ENCODE measurements around the gene NLRC3.

Gene NLRC3

GRCh38 chr16:3597676-3598075, 20.5 kb upstream of the NLRC3 start:
- no peaks in the 10 kb centered on the region for H3K27me3 ChIP-seq (ENCODE audit: control insufficient read depth in 2 of 2, insufficient read depth in 2 of 2, low read length in 2 of 2)
- no peaks in the 10 kb centered on the region for H3K9me3 ChIP-seq (ENCODE audit: control insufficient read depth in 2 of 2, low read length in 2 of 2)
- no peak overlapping the region for H3K27ac ChIP-seq (ENCODE audit: low read depth in 2 of 2, low read length in 2 of 2)
- H3K4me1 ChIP-seq (ENCODE audit: control insufficient read depth in 2 of 2, insufficient read depth in 2 of 2, low read length in 2 of 2) = no peaks in the 10 kb centered on the region
- H3K9ac ChIP-seq (ENCODE audit: low read depth in 1 of 2, low read length in 2 of 2) = no peak overlapping the region
- peaks cover 0 to 21% of the 10 kb centered on the region in 2 donors for H3K36me3 ChIP-seq (ENCODE audit: control insufficient read depth in 2 of 2, insufficient read depth in 2 of 2, low read length in 2 of 2)
- H3K4me3 ChIP-seq (ENCODE audit: low read length in 2 of 2) = no peak overlapping the region

- no peaks in the 10 kb centered on the region for H3K27me3 ChIP-seq (ENCODE audit: control insufficient read depth in 2 of 2, insufficient read depth in 2 of 2, low read length in 2 of 2)
- H3K4me3 ChIP-seq (ENCODE audit: low read length in 2 of 2) = no peak overlapping the region
- H3K9me3 ChIP-seq (ENCODE audit: control insufficient read depth in 2 of 2, low read length in 2 of 2) = no peaks in the 10 kb centered on the region
- no peak overlapping the region for H3K27ac ChIP-seq (ENCODE audit: low read depth in 2 of 2, low read length in 2 of 2)
- peaks cover under 1 to 17% of the 10 kb centered on the region in 2 donors for H3K36me3 ChIP-seq (ENCODE audit: control insufficient read depth in 2 of 2, insufficient read depth in 2 of 2, low read length in 2 of 2)
- H3K9ac ChIP-seq (ENCODE audit: low read depth in 1 of 2, low read length in 2 of 2) = no peak overlapping the region
- no peaks in the 10 kb centered on the region for H3K4me1 ChIP-seq (ENCODE audit: control insufficient read depth in 2 of 2, insufficient read depth in 2 of 2, low read length in 2 of 2)
Measured at GRCh38 chr16:3597226-3597625, 20.0 kb upstream of the NLRC3 start.

- Histone ChIP-seq H3K9ac (ENCODE audit: low read depth in 1 of 2, low read length in 2 of 2) (no peak overlapping the region), H3K9me3 (ENCODE audit: control insufficient read depth in 2 of 2, low read length in 2 of 2) (no peaks in the 10 kb centered on the region), H3K36me3 (ENCODE audit: control insufficient read depth in 2 of 2, insufficient read depth in 2 of 2, low read length in 2 of 2) (peaks cover 5 to 17% of the 10 kb centered on the region in 2 donors), H3K4me1 (ENCODE audit: control insufficient read depth in 2 of 2, insufficient read depth in 2 of 2, low read length in 2 of 2) (no peaks in the 10 kb centered on the region), H3K4me3 (ENCODE audit: low read length in 2 of 2) (no peak overlapping the region), H3K27ac (ENCODE audit: low read depth in 2 of 2, low read length in 2 of 2) (no peak overlapping the region), H3K27me3 (ENCODE audit: control insufficient read depth in 2 of 2, insufficient read depth in 2 of 2, low read length in 2 of 2) (no peaks in the 10 kb centered on the region)
Measured at GRCh38 chr16:3596101-3596861, 19.1 kb upstream of the NLRC3 start.

GRCh38 chr16:3595521-3596021, 18.4 kb upstream of the NLRC3 start:
- no peak overlapping the region for H3K4me3 ChIP-seq (ENCODE audit: low read length in 2 of 2)
- no peaks in the 10 kb centered on the region for H3K27me3 ChIP-seq (ENCODE audit: control insufficient read depth in 2 of 2, insufficient read depth in 2 of 2, low read length in 2 of 2)
- no peak overlapping the region for H3K27ac ChIP-seq (ENCODE audit: low read depth in 2 of 2, low read length in 2 of 2)
- H3K36me3 ChIP-seq (ENCODE audit: control insufficient read depth in 2 of 2, insufficient read depth in 2 of 2, low read length in 2 of 2) = peaks cover 5 to 14% of the 10 kb centered on the region in 2 donors
- no peaks in the 10 kb centered on the region for H3K9me3 ChIP-seq (ENCODE audit: control insufficient read depth in 2 of 2, low read length in 2 of 2)
- no peak overlapping the region for H3K9ac ChIP-seq (ENCODE audit: low read depth in 1 of 2, low read length in 2 of 2)
- no peaks in the 10 kb centered on the region for H3K4me1 ChIP-seq (ENCODE audit: control insufficient read depth in 2 of 2, insufficient read depth in 2 of 2, low read length in 2 of 2)

- Histone ChIP-seq H3K27me3 (ENCODE audit: control insufficient read depth in 2 of 2, insufficient read depth in 2 of 2, low read length in 2 of 2) (no peaks in the 10 kb centered on the region), H3K4me3 (ENCODE audit: low read length in 2 of 2) (no peak overlapping the region), H3K9me3 (ENCODE audit: control insufficient read depth in 2 of 2, low read length in 2 of 2) (no peaks in the 10 kb centered on the region), H3K9ac (ENCODE audit: low read depth in 1 of 2, low read length in 2 of 2) (no peak overlapping the region), H3K4me1 (ENCODE audit: control insufficient read depth in 2 of 2, insufficient read depth in 2 of 2, low read length in 2 of 2) (no peaks in the 10 kb centered on the region), H3K36me3 (ENCODE audit: control insufficient read depth in 2 of 2, insufficient read depth in 2 of 2, low read length in 2 of 2) (peaks cover 5 to 12% of the 10 kb centered on the region in 2 donors), H3K27ac (ENCODE audit: low read depth in 2 of 2, low read length in 2 of 2) (no peak overlapping the region)
Measured at GRCh38 chr16:3595110-3595486, 17.9 kb upstream of the NLRC3 start.

GRCh38 chr16:3594316-3595109, 17.3 kb upstream of the NLRC3 start:
- no peak overlapping the region for H3K27ac ChIP-seq (ENCODE audit: low read depth in 2 of 2, low read length in 2 of 2)
- no peaks in the 10 kb centered on the region for H3K4me1 ChIP-seq (ENCODE audit: control insufficient read depth in 2 of 2, insufficient read depth in 2 of 2, low read length in 2 of 2)
- H3K9ac ChIP-seq (ENCODE audit: low read depth in 1 of 2, low read length in 2 of 2) = no peak overlapping the region
- no peak overlapping the region for H3K4me3 ChIP-seq (ENCODE audit: low read length in 2 of 2)
- H3K27me3 ChIP-seq (ENCODE audit: control insufficient read depth in 2 of 2, insufficient read depth in 2 of 2, low read length in 2 of 2) = no peaks in the 10 kb centered on the region
- H3K36me3 ChIP-seq (ENCODE audit: control insufficient read depth in 2 of 2, insufficient read depth in 2 of 2, low read length in 2 of 2) = peaks cover 5 to 7% of the 10 kb centered on the region in 2 donors
- H3K9me3 ChIP-seq (ENCODE audit: control insufficient read depth in 2 of 2, low read length in 2 of 2) = no peaks in the 10 kb centered on the region

- H3K27ac ChIP-seq (ENCODE audit: low read depth in 2 of 2, low read length in 2 of 2) = no peak overlapping the region
- no peaks in the 10 kb centered on the region for H3K27me3 ChIP-seq (ENCODE audit: control insufficient read depth in 2 of 2, insufficient read depth in 2 of 2, low read length in 2 of 2)
- H3K4me1 ChIP-seq (ENCODE audit: control insufficient read depth in 2 of 2, insufficient read depth in 2 of 2, low read length in 2 of 2) = no peaks in the 10 kb centered on the region
- no peaks in the 10 kb centered on the region for H3K9me3 ChIP-seq (ENCODE audit: control insufficient read depth in 2 of 2, low read length in 2 of 2)
- peaks cover 5 to 7% of the 10 kb centered on the region in 2 donors for H3K36me3 ChIP-seq (ENCODE audit: control insufficient read depth in 2 of 2, insufficient read depth in 2 of 2, low read length in 2 of 2)
- H3K4me3 ChIP-seq (ENCODE audit: low read length in 2 of 2) = no peak overlapping the region
- no peak overlapping the region for H3K9ac ChIP-seq (ENCODE audit: low read depth in 1 of 2, low read length in 2 of 2)
Measured at GRCh38 chr16:3592559-3592958, 15.4 kb upstream of the NLRC3 start.

GRCh38 chr16:3591991-3592390, 14.8 kb upstream of the NLRC3 start:
- H3K4me3 ChIP-seq (ENCODE audit: low read length in 2 of 2) = no peak overlapping the region
- H3K9me3 ChIP-seq (ENCODE audit: control insufficient read depth in 2 of 2, low read length in 2 of 2) = no peaks in the 10 kb centered on the region
- H3K27ac ChIP-seq (ENCODE audit: low read depth in 2 of 2, low read length in 2 of 2) = no peak overlapping the region
- no peaks in the 10 kb centered on the region for H3K27me3 ChIP-seq (ENCODE audit: control insufficient read depth in 2 of 2, insufficient read depth in 2 of 2, low read length in 2 of 2)
- H3K36me3 ChIP-seq (ENCODE audit: control insufficient read depth in 2 of 2, insufficient read depth in 2 of 2, low read length in 2 of 2) = peaks cover 5 to 7% of the 10 kb centered on the region in 2 donors
- no peak overlapping the region for H3K9ac ChIP-seq (ENCODE audit: low read depth in 1 of 2, low read length in 2 of 2)
- no peaks in the 10 kb centered on the region for H3K4me1 ChIP-seq (ENCODE audit: control insufficient read depth in 2 of 2, insufficient read depth in 2 of 2, low read length in 2 of 2)

- H3K27me3 ChIP-seq (ENCODE audit: control insufficient read depth in 2 of 2, insufficient read depth in 2 of 2, low read length in 2 of 2) = no peaks in the 10 kb centered on the region
- no peak overlapping the region for H3K4me3 ChIP-seq (ENCODE audit: low read length in 2 of 2)
- no peaks in the 10 kb centered on the region for H3K9me3 ChIP-seq (ENCODE audit: control insufficient read depth in 2 of 2, low read length in 2 of 2)
- H3K9ac ChIP-seq (ENCODE audit: low read depth in 1 of 2, low read length in 2 of 2) = no peak overlapping the region
- no peak overlapping the region for H3K27ac ChIP-seq (ENCODE audit: low read depth in 2 of 2, low read length in 2 of 2)
- peaks cover 5 to 7% of the 10 kb centered on the region in 2 donors for H3K36me3 ChIP-seq (ENCODE audit: control insufficient read depth in 2 of 2, insufficient read depth in 2 of 2, low read length in 2 of 2)
- no peaks in the 10 kb centered on the region for H3K4me1 ChIP-seq (ENCODE audit: control insufficient read depth in 2 of 2, insufficient read depth in 2 of 2, low read length in 2 of 2)
Measured at GRCh38 chr16:3591436-3591803, 14.2 kb upstream of the NLRC3 start.

GRCh38 chr16:3590736-3591435, 13.7 kb upstream of the NLRC3 start:
- no peak overlapping the region for H3K9ac ChIP-seq (ENCODE audit: low read depth in 1 of 2, low read length in 2 of 2)
- no peaks in the 10 kb centered on the region for H3K27me3 ChIP-seq (ENCODE audit: control insufficient read depth in 2 of 2, insufficient read depth in 2 of 2, low read length in 2 of 2)
- no peaks in the 10 kb centered on the region for H3K4me1 ChIP-seq (ENCODE audit: control insufficient read depth in 2 of 2, insufficient read depth in 2 of 2, low read length in 2 of 2)
- no peaks in the 10 kb centered on the region for H3K9me3 ChIP-seq (ENCODE audit: control insufficient read depth in 2 of 2, low read length in 2 of 2)
- no peak overlapping the region for H3K4me3 ChIP-seq (ENCODE audit: low read length in 2 of 2)
- H3K27ac ChIP-seq (ENCODE audit: low read depth in 2 of 2, low read length in 2 of 2) = no peak overlapping the region
- peaks cover 5 to 7% of the 10 kb centered on the region in 2 donors for H3K36me3 ChIP-seq (ENCODE audit: control insufficient read depth in 2 of 2, insufficient read depth in 2 of 2, low read length in 2 of 2)

All from mucosa of rectum (tissue), 2 donors.